ENCODE measurements around the gene CLEC16A. TPM values are rescaled to one million over a fixed set of nuclear protein-coding genes. Genes with fewer than 3 reads are reported as not detected.
"Not testable (repeated sequence)": the region's sequence is repeated elsewhere in the genome, so short reads cannot be mapped to it uniquely, and the experiment has no call there.

CLEC16A gene
- total RNA-seq, 1 experiment from 2014 or later, result 17.4 TPM

DNA sequence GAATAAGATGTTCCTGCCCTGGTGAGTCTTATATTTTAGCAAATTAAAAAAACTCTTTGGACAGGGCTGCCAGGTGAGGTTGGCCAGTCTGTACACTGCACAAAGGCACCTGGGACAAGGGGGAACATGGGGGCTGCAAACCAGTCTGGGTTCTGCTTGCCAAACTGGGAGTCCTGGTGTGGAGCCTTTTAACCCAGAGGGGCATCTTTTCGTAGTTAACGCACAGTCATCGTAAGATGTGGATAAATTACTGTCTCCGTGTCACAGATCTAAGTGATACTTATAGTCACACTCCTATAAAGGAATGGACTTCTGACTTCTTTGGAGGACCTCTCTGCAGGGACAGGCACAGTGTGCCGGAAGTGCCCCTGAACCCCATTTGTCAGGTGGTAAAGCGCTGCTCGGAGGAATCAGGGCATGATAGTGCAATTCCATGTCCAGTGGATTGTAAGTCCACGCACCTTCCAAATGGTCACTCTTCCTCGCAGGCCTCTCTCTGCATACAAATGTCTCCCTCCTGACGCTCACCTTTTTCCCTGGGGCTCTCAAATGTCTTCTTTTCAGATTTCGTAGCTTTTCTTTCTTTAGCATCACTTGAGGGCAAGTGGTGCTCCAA lies 16.8 kb upstream of the CLEC16A start:
- Histone ChIP-seq H3K4me1 (ENCODE audit: low read length) (peaks cover 53% of the 10 kb centered on the region), H3K36me3 (ENCODE audit: insufficient read depth, low read length) (peaks cover 30% of the 10 kb centered on the region), H3K9me3 (ENCODE audit: low read length) (no peaks in the 10 kb centered on the region), H2AFZ (ENCODE audit: low read length) (no peak overlapping the region), H3K27me3 (ENCODE audit: low read length) (no peaks in the 10 kb centered on the region), H4K20me1 (ENCODE audit: insufficient read depth, low read depth, low read length) (no peaks in the 10 kb centered on the region), H3K4me3 (ENCODE audit: low read length) (no peak overlapping the region), H3K4me2 (ENCODE audit: low read depth, low read length, poor library complexity, severe bottlenecking) (no peak overlapping the region), H3K9me2 (replicated peaks; ENCODE audit: insufficient read depth, low read length) (no peaks in the 10 kb centered on the region), H3K79me2 (ENCODE audit: low read length) (0 out of 2 replicates have a peak, but pooled peaks cover 3% of the 10 kb centered on the region), H3K9ac (ENCODE audit: low read length) (peak overlapping the region; percentile 9; the same call in 1 of the 2 replicates), H3K27ac (ENCODE audit: low read length) (peak overlapping the region; percentile 58)
- no peak for DNase-seq

DNA sequence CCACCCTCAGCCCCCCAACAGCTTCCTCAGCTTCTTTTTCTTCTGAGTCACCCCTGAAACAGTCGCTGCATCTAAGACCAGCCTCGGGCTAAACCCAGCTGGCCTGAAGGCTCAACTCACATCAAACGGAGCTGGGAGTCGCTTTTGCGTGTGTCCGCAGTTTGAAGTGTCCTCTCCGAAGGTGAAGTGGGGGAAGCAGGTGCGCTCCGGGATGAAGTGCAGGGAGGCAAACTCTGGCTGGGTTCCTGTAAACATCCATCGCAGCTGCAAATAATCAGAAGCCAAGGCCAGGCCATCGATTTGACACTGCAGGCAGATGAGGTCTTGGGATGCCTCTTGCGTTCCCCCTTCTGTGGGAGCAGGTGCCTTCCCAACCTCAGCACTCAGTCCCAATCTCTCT lies 15.3 kb upstream of the CLEC16A start:
- H3K9me2 ChIP-seq (replicated peaks; ENCODE audit: insufficient read depth, low read length); H4K20me1 ChIP-seq (ENCODE audit: insufficient read depth, low read depth, low read length); H3K27me3 ChIP-seq (ENCODE audit: low read length); H3K9me3 ChIP-seq (ENCODE audit: low read length); H3K4me3 ChIP-seq (ENCODE audit: low read length); DNase-seq; H3K9ac ChIP-seq (ENCODE audit: low read length); H2AFZ ChIP-seq (ENCODE audit: low read length): not testable (repeated sequence)
- H3K36me3 ChIP-seq (ENCODE audit: insufficient read depth, low read length), result peaks cover 16% of the 10 kb centered on the region
- H3K4me2 ChIP-seq (ENCODE audit: low read depth, low read length, poor library complexity, severe bottlenecking), result peak overlapping the region; percentile 28
- 0 out of 2 replicates have a peak, but pooled peaks cover 12% of the 10 kb centered on the region for H3K79me2 ChIP-seq (ENCODE audit: low read length)
- peak overlapping the region; percentile 58 for H3K27ac ChIP-seq (ENCODE audit: low read length)
- H3K4me1 ChIP-seq (ENCODE audit: low read length), result peaks cover 38% of the 10 kb centered on the region

DNA sequence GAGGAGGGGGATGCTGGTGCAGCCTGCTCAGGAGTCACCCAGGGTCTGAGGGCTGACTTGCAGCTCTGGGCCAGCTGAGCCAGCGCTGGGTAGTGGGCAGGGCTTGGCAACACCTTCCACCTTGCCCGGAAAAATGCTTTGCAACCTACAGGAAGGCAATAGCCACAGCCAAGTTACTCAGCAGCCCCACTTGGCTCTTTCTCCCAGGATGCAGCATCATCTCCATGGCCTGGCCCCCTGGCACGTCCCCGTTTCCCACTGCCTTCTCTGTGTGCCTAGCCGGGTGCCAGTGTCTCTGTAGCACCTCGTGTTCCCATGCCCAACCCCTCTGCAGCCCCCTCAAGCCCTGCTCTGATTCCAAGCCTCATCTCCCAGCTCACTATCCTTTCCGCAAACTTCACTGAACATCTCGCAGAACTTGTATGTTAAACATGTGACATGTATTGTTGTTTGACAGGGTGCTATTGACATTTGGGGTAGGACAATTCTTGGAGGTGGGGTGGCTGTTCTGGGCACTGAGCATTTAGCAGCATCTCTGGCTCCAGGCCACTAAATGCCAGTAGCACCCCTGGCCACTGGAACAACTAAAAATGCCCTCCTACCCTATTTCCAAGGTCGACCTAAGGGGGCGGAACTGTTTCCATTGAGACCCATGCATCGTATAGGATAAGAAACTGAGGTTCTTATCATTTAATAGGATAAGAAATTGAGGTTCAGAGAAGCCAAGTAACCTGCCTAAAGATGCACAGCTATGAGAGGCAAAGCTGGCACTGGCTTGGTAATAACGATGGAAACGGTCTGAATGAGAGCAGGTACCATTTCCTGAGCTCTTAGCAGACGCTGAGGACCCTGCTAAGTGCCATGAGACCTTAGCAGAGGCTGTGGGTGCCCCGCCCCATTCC lies 14.3 kb upstream of the CLEC16A start:
- peak overlapping the region; percentile 28 for H3K4me2 ChIP-seq (ENCODE audit: low read depth, low read length, poor library complexity, severe bottlenecking)
- H2AFZ ChIP-seq (ENCODE audit: low read length), result no peak overlapping the region
- peaks cover 5% of the 10 kb centered on the region; the same call in 1 of the 2 replicates for H4K20me1 ChIP-seq (ENCODE audit: insufficient read depth, low read depth, low read length)
- H3K27ac ChIP-seq (ENCODE audit: low read length), result peak overlapping the region; percentile 58
- DNase-seq, result no peak
- peaks cover 22% of the 10 kb centered on the region for H3K79me2 ChIP-seq (ENCODE audit: low read length)
- H3K9me3 ChIP-seq (ENCODE audit: low read length), result no peaks in the 10 kb centered on the region
- peaks cover 8% of the 10 kb centered on the region for H3K36me3 ChIP-seq (ENCODE audit: insufficient read depth, low read length)
- no peak overlapping the region for H3K9ac ChIP-seq (ENCODE audit: low read length)
- peaks cover 33% of the 10 kb centered on the region for H3K4me1 ChIP-seq (ENCODE audit: low read length)
- H3K9me2 ChIP-seq (replicated peaks; ENCODE audit: insufficient read depth, low read length), result no peaks in the 10 kb centered on the region
- H3K27me3 ChIP-seq (ENCODE audit: low read length), result no peaks in the 10 kb centered on the region
- H3K4me3 ChIP-seq (ENCODE audit: low read length), result no peak overlapping the region

DNA sequence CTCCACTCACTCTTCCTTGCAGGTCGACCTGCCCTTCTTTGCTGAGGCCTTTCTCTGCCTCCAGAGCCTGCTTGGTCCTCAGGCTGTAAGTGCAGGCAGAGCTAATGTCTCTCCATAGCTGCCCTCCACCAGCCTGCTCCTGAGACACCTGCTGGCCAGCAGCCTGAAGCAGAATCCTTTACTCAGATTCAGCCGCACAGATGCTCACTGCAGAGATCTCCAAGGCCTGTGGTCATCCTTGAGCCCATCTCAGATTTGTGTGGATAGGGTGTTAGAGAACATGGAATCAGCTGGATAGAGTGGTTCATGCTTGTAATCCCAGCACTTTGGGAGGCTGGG lies 13.6 kb upstream of the CLEC16A start:
- Histone ChIP-seq H3K9ac (ENCODE audit: low read length) (no peak overlapping the region), H3K4me1 (ENCODE audit: low read length) (peaks cover 33% of the 10 kb centered on the region), H2AFZ (ENCODE audit: low read length) (no peak overlapping the region), H4K20me1 (ENCODE audit: insufficient read depth, low read depth, low read length) (peaks cover 5% of the 10 kb centered on the region; the same call in 1 of the 2 replicates), H3K27me3 (ENCODE audit: low read length) (no peaks in the 10 kb centered on the region), H3K4me3 (ENCODE audit: low read length) (no peak overlapping the region), H3K36me3 (ENCODE audit: insufficient read depth, low read length) (peaks cover 5% of the 10 kb centered on the region), H3K9me3 (ENCODE audit: low read length) (no peaks in the 10 kb centered on the region), H3K79me2 (ENCODE audit: low read length) (peaks cover 28% of the 10 kb centered on the region), H3K27ac (ENCODE audit: low read length) (peak overlapping the region; percentile 58), H3K9me2 (replicated peaks; ENCODE audit: insufficient read depth, low read length) (no peaks in the 10 kb centered on the region), H3K4me2 (ENCODE audit: low read depth, low read length, poor library complexity, severe bottlenecking) (no peak overlapping the region)
- DNase-seq, result peak; percentile 81

DNA sequence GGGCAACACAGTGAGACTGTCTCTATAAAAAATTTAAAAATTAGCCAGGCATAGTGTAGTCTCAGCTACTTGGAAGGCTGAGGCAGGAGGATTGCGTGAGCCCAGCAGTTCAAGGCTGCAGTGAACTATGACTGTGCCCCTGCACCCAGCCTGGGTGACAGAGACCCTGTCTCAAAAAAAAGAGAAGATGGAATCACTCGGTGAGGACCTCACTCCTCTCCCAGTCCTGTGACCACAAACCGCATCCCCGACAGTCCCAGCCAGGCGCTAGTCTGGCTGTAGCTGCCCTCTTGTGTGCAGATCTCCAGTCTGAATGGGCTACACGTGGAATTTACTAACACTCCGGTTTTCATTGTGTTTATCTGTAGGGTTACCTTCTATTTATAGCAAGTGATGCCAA lies 13.2 kb upstream of the CLEC16A start:
- peaks cover 32% of the 10 kb centered on the region for H3K79me2 ChIP-seq (ENCODE audit: low read length)
- no peaks in the 10 kb centered on the region for H3K9me3 ChIP-seq (ENCODE audit: low read length)
- H2AFZ ChIP-seq (ENCODE audit: low read length), result no peak overlapping the region
- H3K27me3 ChIP-seq (ENCODE audit: low read length), result no peaks in the 10 kb centered on the region
- peak overlapping the region; percentile 58 for H3K27ac ChIP-seq (ENCODE audit: low read length)
- peaks cover 33% of the 10 kb centered on the region for H3K4me1 ChIP-seq (ENCODE audit: low read length)
- DNase-seq, result no peak
- peaks cover 4% of the 10 kb centered on the region for H3K36me3 ChIP-seq (ENCODE audit: insufficient read depth, low read length)
- no peak overlapping the region for H3K9ac ChIP-seq (ENCODE audit: low read length)
- H3K4me2 ChIP-seq (ENCODE audit: low read depth, low read length, poor library complexity, severe bottlenecking), result no peak overlapping the region
- no peak overlapping the region for H3K4me3 ChIP-seq (ENCODE audit: low read length)
- H4K20me1 ChIP-seq (ENCODE audit: insufficient read depth, low read depth, low read length), result peaks cover 5% of the 10 kb centered on the region; the same call in 1 of the 2 replicates
- H3K9me2 ChIP-seq (replicated peaks; ENCODE audit: insufficient read depth, low read length), result no peaks in the 10 kb centered on the region

DNA sequence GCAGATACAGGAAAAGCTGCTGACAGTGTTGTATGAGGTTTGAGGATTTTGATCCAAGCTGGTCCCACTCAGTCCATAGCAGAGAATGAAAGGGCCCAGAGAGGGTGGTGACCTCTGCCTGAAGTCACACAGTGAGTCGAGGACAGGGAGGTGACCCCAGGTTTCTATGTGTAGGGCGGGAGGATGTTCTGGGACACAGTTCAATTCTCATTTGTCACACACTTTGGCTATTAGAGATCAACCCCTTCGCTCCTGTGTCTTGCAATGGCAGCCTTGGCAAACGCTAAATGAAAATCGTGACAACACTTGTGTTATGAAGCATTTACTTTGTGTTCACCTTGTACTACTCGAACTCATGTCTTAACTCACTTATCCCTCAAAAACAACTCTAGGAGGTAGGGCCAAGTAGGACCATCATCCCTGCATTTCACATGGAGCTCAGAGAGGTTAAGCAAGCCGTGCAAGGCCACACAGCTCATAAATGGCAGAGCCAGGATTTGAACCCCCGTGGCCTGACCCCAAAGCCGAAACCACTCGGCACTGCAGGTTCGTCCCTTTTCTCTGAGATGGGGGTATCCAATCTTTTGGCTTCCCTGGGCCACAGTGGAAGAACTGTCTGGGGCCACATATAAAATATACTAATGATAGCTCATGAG lies 12.3 kb upstream of the CLEC16A start:
- Histone ChIP-seq H3K4me1 (ENCODE audit: low read length) (peaks cover 35% of the 10 kb centered on the region), H3K79me2 (ENCODE audit: low read length) (peaks cover 42% of the 10 kb centered on the region), H4K20me1 (ENCODE audit: insufficient read depth, low read depth, low read length) (peaks cover 5% of the 10 kb centered on the region; the same call in 1 of the 2 replicates), H3K4me2 (ENCODE audit: low read depth, low read length, poor library complexity, severe bottlenecking) (no peak overlapping the region), H3K9ac (ENCODE audit: low read length) (no peak overlapping the region), H3K9me2 (replicated peaks; ENCODE audit: insufficient read depth, low read length) (no peaks in the 10 kb centered on the region), H3K36me3 (ENCODE audit: insufficient read depth, low read length) (peaks cover 4% of the 10 kb centered on the region), H3K4me3 (ENCODE audit: low read length) (no peak overlapping the region), H3K9me3 (ENCODE audit: low read length) (no peaks in the 10 kb centered on the region), H3K27ac (ENCODE audit: low read length) (no peak overlapping the region), H3K27me3 (ENCODE audit: low read length) (no peaks in the 10 kb centered on the region), H2AFZ (ENCODE audit: low read length) (no peak overlapping the region)
- peak; percentile 55 for DNase-seq

DNA sequence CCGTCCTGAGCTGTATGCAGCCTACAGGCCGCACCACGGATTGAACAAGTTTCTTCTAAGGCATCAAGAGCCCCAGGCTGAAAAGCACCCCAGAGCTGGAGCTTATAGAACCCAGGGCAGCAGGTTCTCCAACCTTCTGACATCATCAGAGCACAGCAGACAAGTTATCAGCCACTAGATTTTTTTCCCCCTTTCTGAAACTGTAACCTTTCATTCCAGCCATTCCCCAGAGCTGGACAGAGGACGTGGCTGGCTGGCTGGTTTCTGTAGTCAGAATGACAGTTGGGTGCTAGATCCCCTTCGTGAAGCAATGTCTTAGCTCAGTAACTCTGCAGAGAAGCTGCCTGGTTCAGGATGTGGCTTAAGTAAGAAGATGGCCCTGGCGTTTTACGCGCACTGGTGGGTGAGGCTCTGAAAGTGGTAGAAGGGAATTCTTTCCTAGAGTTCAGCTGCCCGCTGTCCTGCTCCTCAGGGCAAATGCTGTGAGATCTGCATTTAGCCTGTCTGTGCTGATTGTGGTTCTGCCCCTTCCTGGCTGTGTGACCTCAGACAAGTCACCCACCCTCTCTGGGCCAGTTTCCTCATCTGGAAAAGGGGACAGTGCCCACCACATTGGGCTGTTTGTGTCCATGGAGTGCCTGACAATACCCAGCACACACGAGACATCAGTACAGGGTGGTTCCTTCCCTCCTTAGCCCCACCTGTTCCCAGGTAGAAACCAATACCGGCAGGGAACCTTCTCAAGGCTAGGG lies 11.2 kb upstream of the CLEC16A start:
- no peaks in the 10 kb centered on the region for H3K27me3 ChIP-seq (ENCODE audit: low read length)
- no peak overlapping the region for H3K4me3 ChIP-seq (ENCODE audit: low read length)
- DNase-seq, result peak; percentile 54
- H3K4me2 ChIP-seq (ENCODE audit: low read depth, low read length, poor library complexity, severe bottlenecking), result no peak overlapping the region
- H3K9me3 ChIP-seq (ENCODE audit: low read length), result no peaks in the 10 kb centered on the region
- H4K20me1 ChIP-seq (ENCODE audit: insufficient read depth, low read depth, low read length), result peaks cover 5% of the 10 kb centered on the region; the same call in 1 of the 2 replicates
- H3K9me2 ChIP-seq (replicated peaks; ENCODE audit: insufficient read depth, low read length), result no peaks in the 10 kb centered on the region
- H2AFZ ChIP-seq (ENCODE audit: low read length), result no peak overlapping the region
- H3K36me3 ChIP-seq (ENCODE audit: insufficient read depth, low read length), result no peaks in the 10 kb centered on the region; the same call in 1 of the 2 replicates
- H3K79me2 ChIP-seq (ENCODE audit: low read length), result peaks cover 52% of the 10 kb centered on the region
- H3K27ac ChIP-seq (ENCODE audit: low read length), result no peak overlapping the region
- H3K4me1 ChIP-seq (ENCODE audit: low read length), result peaks cover 35% of the 10 kb centered on the region
- H3K9ac ChIP-seq (ENCODE audit: low read length), result no peak overlapping the region

All from Karpas-422 (cell line).